Tibial nerve (tissue), 4 donors: ENCODE data around the gene CDH11. TPM values are rescaled to one million over a fixed set of nuclear protein-coding genes. Genes with fewer than 3 reads are reported as not detected.

Experiments
- DNase-seq, 2 donors: peaks; one replicate each; pipeline ENCODE4 v3.0.0-alpha.2; 2019; ENCODE audit warnings: low spot score in 2 of 2
- H3K27ac ChIP-seq, 4 donors: fragments of 200-600 bp; sonication (generic) in 3 of 4; one replicate each; pipeline ENCODE4 v1.5.1; 2017 to 2019; ENCODE audit warnings: mild to moderate bottlenecking in 1 of 4
- H3K27me3 ChIP-seq, 2 donors: fragments of 200-600 bp; sonication (generic) in 1 of 2; one replicate each; pipeline versions ENCODE4 v1.5.1 to v1.6.0; 2017 to 2019
- H3K36me3 ChIP-seq, 3 donors: fragments of 200-600 bp; sonication (generic); one replicate each; pipeline ENCODE4 v1.5.1; 2018 to 2019
- H3K4me1 ChIP-seq, 4 donors: fragments of 200-600 bp; sonication (generic) in 3 of 4; one replicate each; pipeline ENCODE4 v1.5.1; 2017 to 2019
- H3K4me3 ChIP-seq, 4 donors: fragments of 200-600 bp; sonication (generic) in 3 of 4; one replicate each; pipeline ENCODE4 v1.5.1; 2017 to 2019; ENCODE audit warnings: mild to moderate bottlenecking in 1 of 4, moderate library complexity in 1 of 4
- H3K9me3 ChIP-seq, 4 donors: fragments of 200-600 bp; sonication (generic) in 3 of 4; one replicate each; pipeline ENCODE4 v1.5.1; 2017 to 2019
- EP300 ChIP-seq, 2 donors: sonication (generic); formaldehyde crosslinking; IDR thresholded peaks; one replicate each; pipeline ENCODE4 v1.6.1; 2017; ENCODE audit warnings: antibody characterized with exemption in 2 of 2, mild to moderate bottlenecking in 1 of 2
- POLR2A ChIP-seq, 2 donors: fragments of 450-650 bp; IDR thresholded peaks; one replicate each; pipeline ENCODE4 v1.6.1; 2017; ENCODE audit warnings: antibody characterized with exemption in 2 of 2, mild to moderate bottlenecking in 2 of 2, moderate library complexity in 2 of 2
- WGBS, 2 donors: methylation state at CpG; one replicate each; pipeline ENCODE4 v1.1.5; 2018; 5-methylcytosine and 5-hydroxymethylcytosine counted together
- total RNA-seq, 4 donors: library from RNA; depleted of rRNA; stranded (reverse); fragments of >200 nt; gene quantifications; one replicate each; pipeline ENCODE4 v1.1.0, GENCODE V29; 2016
- TF ChIP-seq, protein P1 (sequence below), 5 experiments: fragments of 200-600 bp in 3 of 5; fragments of 450-650 bp in 2 of 5; sonication (generic) in 3 of 5; IDR thresholded peaks; one replicate each; pipeline ENCODE4 v1.5.1; 2016 to 2019; ENCODE audit warnings: antibody characterized with exemption in 5 of 5, mild to moderate bottlenecking in 3 of 5, moderate library complexity in 2 of 5

CDH11 gene
- total RNA-seq, 4 donors from 2014 or later, result 72.6 to 265 (median 98.1) TPM

DNA sequence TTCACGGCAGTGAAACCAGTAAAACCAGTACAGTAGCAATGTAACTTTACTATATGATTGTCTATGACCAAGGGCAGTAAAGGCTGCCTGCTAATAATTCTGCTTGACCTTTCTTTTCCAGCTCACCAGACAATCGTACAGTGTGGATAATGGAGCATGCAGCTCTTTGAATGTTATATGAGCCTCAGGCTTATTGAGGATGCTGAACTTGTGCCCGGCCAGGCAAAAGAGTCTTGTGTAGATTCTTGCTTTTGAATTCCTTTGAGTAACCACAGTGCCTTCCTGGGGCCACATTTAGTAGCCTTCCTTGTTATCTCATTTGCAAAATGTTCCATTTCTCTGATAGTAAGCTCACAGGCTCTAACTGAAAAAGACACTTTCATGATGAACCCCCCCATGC is 131.8 kb downstream of the CDH11 start:
- no peak overlapping the region for H3K27ac ChIP-seq
- no peaks in the 10 kb centered on the region for H3K27me3 ChIP-seq
- no peak for DNase-seq
- no peaks in the 10 kb centered on the region for H3K9me3 ChIP-seq
- peaks cover 0 to 63% (median 0%) of the 10 kb centered on the region in 3 donors for H3K36me3 ChIP-seq
- TF ChIP-seq, protein P1, sequence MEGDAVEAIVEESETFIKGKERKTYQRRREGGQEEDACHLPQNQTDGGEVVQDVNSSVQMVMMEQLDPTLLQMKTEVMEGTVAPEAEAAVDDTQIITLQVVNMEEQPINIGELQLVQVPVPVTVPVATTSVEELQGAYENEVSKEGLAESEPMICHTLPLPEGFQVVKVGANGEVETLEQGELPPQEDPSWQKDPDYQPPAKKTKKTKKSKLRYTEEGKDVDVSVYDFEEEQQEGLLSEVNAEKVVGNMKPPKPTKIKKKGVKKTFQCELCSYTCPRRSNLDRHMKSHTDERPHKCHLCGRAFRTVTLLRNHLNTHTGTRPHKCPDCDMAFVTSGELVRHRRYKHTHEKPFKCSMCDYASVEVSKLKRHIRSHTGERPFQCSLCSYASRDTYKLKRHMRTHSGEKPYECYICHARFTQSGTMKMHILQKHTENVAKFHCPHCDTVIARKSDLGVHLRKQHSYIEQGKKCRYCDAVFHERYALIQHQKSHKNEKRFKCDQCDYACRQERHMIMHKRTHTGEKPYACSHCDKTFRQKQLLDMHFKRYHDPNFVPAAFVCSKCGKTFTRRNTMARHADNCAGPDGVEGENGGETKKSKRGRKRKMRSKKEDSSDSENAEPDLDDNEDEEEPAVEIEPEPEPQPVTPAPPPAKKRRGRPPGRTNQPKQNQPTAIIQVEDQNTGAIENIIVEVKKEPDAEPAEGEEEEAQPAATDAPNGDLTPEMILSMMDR (IDR thresholded peaks at IDR 0.05), result no peak
- TF ChIP-seq POLR2A (IDR thresholded peaks at IDR 0.05), result no peak
- no peak for TF ChIP-seq EP300 (IDR thresholded peaks at IDR 0.05)
- 66 to 74% methylated on average over 3 of the region's 3 CpGs for WGBS, 2 donors
- H3K4me3 ChIP-seq, result no peak overlapping the region
- peaks cover 0 to 11% (median 0%) of the 10 kb centered on the region in 4 donors for H3K4me1 ChIP-seq

DNA sequence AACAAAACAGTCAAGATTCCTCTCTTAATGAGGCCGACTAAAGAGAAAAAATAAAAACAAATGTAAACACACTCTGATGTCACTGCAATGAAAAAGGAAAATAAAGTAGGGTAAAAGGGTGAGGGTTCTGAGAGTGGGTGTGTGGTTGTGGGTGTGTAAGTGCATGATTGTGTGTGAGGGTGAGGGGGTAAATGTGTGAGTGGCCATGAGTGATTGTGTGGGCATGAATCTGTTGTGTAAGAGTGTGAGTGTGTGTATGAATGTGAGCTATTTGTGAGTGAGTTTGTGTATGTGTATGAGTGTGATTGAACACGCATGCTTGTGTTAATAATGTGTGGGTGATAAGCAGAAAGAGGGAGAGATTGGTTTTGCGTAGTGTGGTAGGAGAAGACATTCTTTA is 132.8 kb downstream of the CDH11 start:
- Histone ChIP-seq H3K27me3 (no peaks in the 10 kb centered on the region), H3K4me3 (no peak overlapping the region), H3K27ac (no peak overlapping the region), H3K4me1 (peaks cover 0 to 11% (median 0%) of the 10 kb centered on the region in 4 donors), H3K36me3 (peaks cover 0 to 59% (median 0%) of the 10 kb centered on the region in 3 donors), H3K9me3 (no peaks in the 10 kb centered on the region)
- TF ChIP-seq, protein P1 (IDR thresholded peaks at IDR 0.05), result no peak
- TF ChIP-seq POLR2A (IDR thresholded peaks at IDR 0.05) (no peak), EP300 (IDR thresholded peaks at IDR 0.05) (no peak)
- no peak for DNase-seq
- 72 to 81% methylated on average over 3 of the region's 3 CpGs for WGBS, 2 donors

DNA sequence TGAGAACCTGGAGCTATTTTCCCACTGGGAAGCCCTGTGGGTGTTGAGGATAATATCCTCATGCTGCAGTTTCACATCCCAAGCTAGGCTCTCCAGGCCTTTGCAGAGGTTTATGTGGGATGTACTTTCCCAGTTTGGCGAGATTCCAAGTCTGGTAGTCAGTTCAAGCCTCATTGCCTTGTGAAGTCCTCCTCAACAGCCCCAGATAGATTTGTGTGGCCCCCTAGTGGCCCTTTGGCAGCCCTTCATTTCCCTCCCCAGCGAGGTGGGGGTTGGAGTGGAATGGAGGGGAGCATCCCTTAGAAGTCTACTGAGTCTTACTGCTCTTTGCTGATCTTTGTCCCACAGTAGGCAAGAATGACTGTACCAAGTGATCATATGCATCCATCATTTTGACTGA is 137.9 kb downstream of the CDH11 start:
- TF ChIP-seq POLR2A (IDR thresholded peaks at IDR 0.05), result no peak
- TF ChIP-seq EP300 (IDR thresholded peaks at IDR 0.05), result no peak
- TF ChIP-seq, protein P1 (IDR thresholded peaks at IDR 0.05), result peak in 4 of 5 experiments; percentile 23 to 42 (median 32)
- peaks cover 0 to 66% (median 0%) of the 10 kb centered on the region in 3 donors for H3K36me3 ChIP-seq
- 26 to 32% methylated on average over 2 of the region's 2 CpGs for WGBS, 2 donors
- H3K9me3 ChIP-seq, result no peaks in the 10 kb centered on the region
- peak in 1 of 2 donors; percentile 7 for DNase-seq
- H3K4me1 ChIP-seq, result peaks cover 0 to 6% (median 0%) of the 10 kb centered on the region in 4 donors
- no peaks in the 10 kb centered on the region for H3K27me3 ChIP-seq
- no peak overlapping the region for H3K27ac ChIP-seq
- no peak overlapping the region for H3K4me3 ChIP-seq

DNA sequence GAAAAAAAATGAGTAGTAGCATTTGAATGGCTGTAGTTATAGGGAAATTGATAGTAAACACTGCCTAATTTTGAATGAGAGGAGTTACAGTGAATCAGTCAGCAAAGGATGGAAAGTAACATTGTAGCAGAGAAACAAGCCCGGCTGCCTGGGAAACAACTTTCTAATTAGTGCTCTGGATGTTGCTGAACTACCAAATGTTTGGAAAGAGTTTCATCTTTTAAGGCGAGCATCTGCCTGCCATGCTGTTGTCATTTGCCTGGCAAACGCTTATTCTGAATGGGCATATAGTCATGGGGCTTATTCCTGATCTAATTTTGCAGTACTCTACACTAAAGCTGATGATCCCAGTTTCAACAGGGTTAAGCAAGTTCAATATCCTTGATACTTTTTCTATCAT is 138.6 kb downstream of the CDH11 start:
- Histone ChIP-seq H3K36me3 (peaks cover 0 to 59% (median 0%) of the 10 kb centered on the region in 3 donors), H3K27me3 (no peaks in the 10 kb centered on the region), H3K4me1 (peaks cover 0 to 6% (median 0%) of the 10 kb centered on the region in 4 donors), H3K9me3 (no peaks in the 10 kb centered on the region), H3K4me3 (no peak overlapping the region), H3K27ac (no peak overlapping the region)
- 87 to 92% methylated on average over 3 of the region's 3 CpGs for WGBS, 2 donors
- no peak for DNase-seq
- TF ChIP-seq EP300 (IDR thresholded peaks at IDR 0.05), result no peak
- no peak for TF ChIP-seq POLR2A (IDR thresholded peaks at IDR 0.05)
- TF ChIP-seq, protein P1 (IDR thresholded peaks at IDR 0.05), result no peak

DNA sequence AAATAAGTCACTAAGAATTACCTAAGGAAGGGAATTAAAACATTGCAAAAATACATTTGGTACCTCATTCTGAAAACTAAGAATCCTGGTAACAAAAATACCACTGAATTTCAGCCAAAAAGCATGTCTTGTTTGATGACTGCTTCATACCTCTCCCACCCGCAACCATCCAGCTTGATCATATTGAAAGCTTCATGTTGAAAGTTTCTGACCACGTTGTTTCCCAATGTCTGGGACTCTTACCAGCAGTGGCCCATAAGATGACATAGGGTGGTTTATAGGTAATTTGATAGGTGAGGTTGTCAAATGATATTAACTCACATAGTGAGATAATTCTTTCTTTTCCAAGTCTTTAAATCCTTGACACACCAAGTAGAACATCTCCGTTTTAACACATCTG is 139.3 kb downstream of the CDH11 start:
- Histone ChIP-seq H3K4me1 (peaks cover 0 to 6% (median 0%) of the 10 kb centered on the region in 4 donors), H3K27ac (no peak overlapping the region), H3K27me3 (no peaks in the 10 kb centered on the region), H3K9me3 (no peaks in the 10 kb centered on the region), H3K36me3 (peaks cover 0 to 59% (median 0%) of the 10 kb centered on the region in 3 donors), H3K4me3 (no peak overlapping the region)
- DNase-seq, result no peak
- WGBS, 2 donors, result 95 to 100% methylated on average over 3 of the region's 3 CpGs
- TF ChIP-seq, protein P1 (IDR thresholded peaks at IDR 0.05), result no peak
- no peak for TF ChIP-seq POLR2A (IDR thresholded peaks at IDR 0.05)
- no peak for TF ChIP-seq EP300 (IDR thresholded peaks at IDR 0.05)
